ENCODE data around the gene TNIP2. TPM values are rescaled to one million over a fixed set of nuclear protein-coding genes. Genes with fewer than 3 reads are reported as not detected.

TNIP2 gene
- total RNA-seq, 2 experiments from 2014 or later, result 42.3 to 44.3 TPM

DNA sequence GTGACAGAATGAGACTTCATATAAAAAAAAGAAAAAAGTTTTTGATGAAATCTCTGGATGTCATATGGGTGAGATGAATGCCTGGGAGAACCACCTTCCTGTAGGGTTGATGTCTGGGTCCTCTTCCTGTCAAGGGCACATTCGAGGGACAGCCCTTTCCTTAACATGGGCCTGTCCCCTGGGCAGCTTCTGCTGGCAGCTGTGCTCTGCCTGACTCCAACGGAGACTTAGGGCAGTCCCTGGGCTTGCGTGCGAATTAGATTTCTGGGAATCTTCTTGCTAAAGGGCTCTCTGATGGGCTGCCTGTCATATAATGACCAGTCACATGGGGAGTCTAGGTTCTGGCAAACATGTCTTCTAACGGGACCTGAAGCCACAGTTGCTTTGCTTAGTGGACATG, 40.7 kb downstream of the TNIP2 start:
- Mint-ChIP-seq H3K36me3 (ENCODE audit: low read depth) (peaks cover 40% of the 10 kb centered on the region), H3K27ac (peak overlapping the region; percentile 27), H3K4me1 (ENCODE audit: low read depth) (peaks cover 23% of the 10 kb centered on the region), H3K4me3 (no peak overlapping the region), H3K27me3 (ENCODE audit: low read depth) (no peaks in the 10 kb centered on the region), H3K9me3 (ENCODE audit: insufficient read depth) (no peaks in the 10 kb centered on the region)
- DNase-seq (no peak), ATAC-seq (no peak)
- ChIA-PET CTCF (no interaction called here), POLR2A (no interaction called here)

DNA sequence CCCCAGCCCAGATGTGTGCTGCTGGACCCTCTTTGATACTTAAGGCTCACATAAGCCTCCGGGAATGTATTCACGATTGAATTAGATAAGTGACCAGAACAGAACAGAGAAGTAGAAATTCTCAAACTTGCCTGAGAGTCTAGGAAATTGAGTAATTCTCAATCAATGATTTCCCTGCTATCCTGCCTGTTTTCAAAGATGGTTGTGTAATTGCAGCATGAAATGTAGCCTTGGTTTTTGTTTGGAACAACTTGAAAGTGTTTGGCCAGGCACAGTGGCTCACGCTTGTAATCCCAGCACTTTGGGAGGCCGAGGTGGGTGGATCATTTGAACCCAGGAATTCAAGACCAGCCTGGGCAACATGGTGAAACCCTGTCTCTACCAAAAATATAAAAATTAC, 41.2 kb downstream of the TNIP2 start:
- H3K4me1 Mint-ChIP-seq (ENCODE audit: low read depth), result peaks cover 23% of the 10 kb centered on the region
- peak overlapping the region; percentile 81 for H3K27ac Mint-ChIP-seq
- H3K36me3 Mint-ChIP-seq (ENCODE audit: low read depth), result peaks cover 38% of the 10 kb centered on the region
- ATAC-seq (no peak), DNase-seq (no peak)
- no peak overlapping the region for H3K4me3 Mint-ChIP-seq
- no peaks in the 10 kb centered on the region for H3K27me3 Mint-ChIP-seq (ENCODE audit: low read depth)
- ChIA-PET POLR2A (no interaction called here), CTCF (no interaction called here)
- no peaks in the 10 kb centered on the region for H3K9me3 Mint-ChIP-seq (ENCODE audit: insufficient read depth)

DNA sequence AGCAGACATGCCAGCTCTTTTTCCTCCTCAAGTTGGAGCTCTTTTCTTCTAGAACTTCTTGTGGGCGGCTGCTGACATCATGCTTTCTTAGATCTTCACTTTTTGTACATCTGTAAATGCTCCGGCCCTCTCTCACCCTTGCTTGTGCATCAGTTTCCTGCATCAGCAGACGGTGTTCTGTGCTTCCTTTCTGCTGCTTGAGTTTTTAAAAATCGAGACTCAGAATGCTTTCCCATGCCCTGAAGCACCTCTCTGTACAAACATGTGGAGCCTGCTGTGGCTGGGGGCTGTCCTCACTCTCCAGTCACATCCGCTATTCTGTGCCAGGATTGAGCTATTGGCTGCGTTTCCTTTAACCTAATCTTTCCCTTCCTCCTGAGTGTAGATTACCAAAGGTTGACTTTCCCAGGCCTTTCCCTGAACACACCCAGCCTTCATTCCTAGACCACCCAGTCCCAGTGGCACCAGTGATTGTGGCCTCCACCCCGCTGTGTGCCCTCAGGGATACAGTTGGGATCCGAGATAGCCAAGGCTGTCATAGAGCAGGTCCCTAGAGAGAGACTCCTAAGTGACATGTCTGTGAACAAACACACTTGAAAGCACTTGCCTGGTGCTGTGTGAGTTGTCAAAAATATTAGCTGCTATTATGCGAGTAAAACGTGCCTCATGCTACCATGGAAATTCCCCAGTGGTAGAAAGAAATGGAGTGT, 41.9 kb downstream of the TNIP2 start:
- peak; percentile 79 for ATAC-seq
- ChIA-PET POLR2A (no interaction called here), CTCF (interaction anchor here (0.9 to 1.0 kb wide), 5 partner anchors 9 to 245 kb away, joined by 3 to 4 read pairs (median 3); partner anchors contain the start of gene RNF4)
- H3K27ac Mint-ChIP-seq, result peak overlapping the region; percentile 81
- peaks cover 23% of the 10 kb centered on the region for H3K4me1 Mint-ChIP-seq (ENCODE audit: low read depth)
- H3K4me3 Mint-ChIP-seq, result no peak overlapping the region
- peak; percentile 63 for DNase-seq
- H3K36me3 Mint-ChIP-seq (ENCODE audit: low read depth), result peaks cover 34% of the 10 kb centered on the region
- H3K9me3 Mint-ChIP-seq (ENCODE audit: insufficient read depth), result no peaks in the 10 kb centered on the region
- no peaks in the 10 kb centered on the region for H3K27me3 Mint-ChIP-seq (ENCODE audit: low read depth)

- Mint-ChIP-seq H3K9me3 (ENCODE audit: insufficient read depth) (no peaks in the 10 kb centered on the region), H3K36me3 (ENCODE audit: low read depth) (peaks cover 31% of the 10 kb centered on the region)
Observed at GRCh38 chr4:2713337-2713736, 42.8 kb downstream of the TNIP2 start.

GRCh38 chr4:2712261-2712842, 43.8 kb downstream of the TNIP2 start:
- DNase-seq (no peak), ATAC-seq (no peak)
- H3K4me3 Mint-ChIP-seq, result no peak overlapping the region
- H3K27ac Mint-ChIP-seq, result no peak overlapping the region
- peaks cover 23% of the 10 kb centered on the region for H3K4me1 Mint-ChIP-seq (ENCODE audit: low read depth)
- H3K27me3 Mint-ChIP-seq (ENCODE audit: low read depth), result no peaks in the 10 kb centered on the region
- peaks cover 29% of the 10 kb centered on the region for H3K36me3 Mint-ChIP-seq (ENCODE audit: low read depth)
- ChIA-PET POLR2A (no interaction called here), CTCF (no interaction called here)
- H3K9me3 Mint-ChIP-seq (ENCODE audit: insufficient read depth), result no peaks in the 10 kb centered on the region

More at GRCh38 chr4:2713337-2713736, 42.8 kb downstream of the TNIP2 start:
- CTCF ChIA-PET, result interaction anchor here (0.9 to 1.0 kb wide), 5 partner anchors 8 to 245 kb away, joined by 3 to 4 read pairs (median 3); partner anchors contain the start of gene RNF4
- no peaks in the 10 kb centered on the region for H3K27me3 Mint-ChIP-seq (ENCODE audit: low read depth)
- no peak for ATAC-seq
- no peak overlapping the region for H3K4me3 Mint-ChIP-seq
- POLR2A ChIA-PET, result no interaction called here
- no peak for DNase-seq
- peak overlapping the region; percentile 81 for H3K27ac Mint-ChIP-seq
- peaks cover 23% of the 10 kb centered on the region for H3K4me1 Mint-ChIP-seq (ENCODE audit: low read depth)

- Mint-ChIP-seq H3K36me3 (ENCODE audit: low read depth) (peaks cover 41% of the 10 kb centered on the region), H3K4me1 (ENCODE audit: low read depth) (no peaks in the 10 kb centered on the region), H3K27ac (no peak overlapping the region), H3K9me3 (ENCODE audit: insufficient read depth) (no peaks in the 10 kb centered on the region), H3K4me3 (no peak overlapping the region), H3K27me3 (ENCODE audit: low read depth) (no peaks in the 10 kb centered on the region)
- ChIA-PET POLR2A (no interaction called here), CTCF (no interaction called here)
- no peak for ATAC-seq
- DNase-seq, result no peak
Observed at GRCh38 chr4:2702770-2703169, 53.4 kb downstream of the TNIP2 start.

DNA sequence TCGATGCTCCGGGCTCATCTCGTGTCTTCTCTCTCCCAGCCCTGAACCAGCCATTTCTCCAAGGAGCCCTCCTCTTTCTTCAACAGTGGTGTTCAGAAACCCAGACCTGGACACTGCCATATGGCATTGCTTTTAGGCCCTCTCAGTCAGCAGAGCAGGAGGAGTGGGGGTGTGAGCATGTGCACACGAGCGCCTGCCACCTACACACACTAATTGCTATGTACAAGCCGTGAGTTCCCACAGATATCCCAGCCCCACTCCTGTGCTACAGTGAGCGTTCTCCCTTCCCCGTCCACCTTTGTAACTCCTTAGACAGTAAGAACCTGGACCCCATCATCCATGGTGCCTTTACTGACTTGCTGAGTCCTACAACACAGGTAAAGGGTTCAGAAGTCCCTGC, 53.8 kb downstream of the TNIP2 start:
- no peaks in the 10 kb centered on the region for H3K27me3 Mint-ChIP-seq (ENCODE audit: low read depth)
- H3K36me3 Mint-ChIP-seq (ENCODE audit: low read depth), result peaks cover 43% of the 10 kb centered on the region
- ATAC-seq (no peak), DNase-seq (no peak)
- H3K4me3 Mint-ChIP-seq, result no peak overlapping the region
- ChIA-PET CTCF (no interaction called here), POLR2A (no interaction called here)
- no peaks in the 10 kb centered on the region for H3K9me3 Mint-ChIP-seq (ENCODE audit: insufficient read depth)
- no peak overlapping the region for H3K27ac Mint-ChIP-seq
- H3K4me1 Mint-ChIP-seq (ENCODE audit: low read depth), result no peaks in the 10 kb centered on the region

GRCh38 chr4:2700031-2700430, 56.1 kb downstream of the TNIP2 start:
- Mint-ChIP-seq H3K36me3 (ENCODE audit: low read depth) (peaks cover 52% of the 10 kb centered on the region), H3K9me3 (ENCODE audit: insufficient read depth) (no peaks in the 10 kb centered on the region), H3K4me3 (no peak overlapping the region), H3K27me3 (ENCODE audit: low read depth) (no peaks in the 10 kb centered on the region), H3K27ac (no peak overlapping the region), H3K4me1 (ENCODE audit: low read depth) (no peaks in the 10 kb centered on the region)
- ATAC-seq, result no peak
- DNase-seq, result no peak
- POLR2A ChIA-PET, result no interaction called here
- CTCF ChIA-PET, result interaction anchor here (1.2 kb wide), 1 partner anchor 14 kb away, joined by 3 read pairs; no protein-coding TSS in a partner anchor

DNA sequence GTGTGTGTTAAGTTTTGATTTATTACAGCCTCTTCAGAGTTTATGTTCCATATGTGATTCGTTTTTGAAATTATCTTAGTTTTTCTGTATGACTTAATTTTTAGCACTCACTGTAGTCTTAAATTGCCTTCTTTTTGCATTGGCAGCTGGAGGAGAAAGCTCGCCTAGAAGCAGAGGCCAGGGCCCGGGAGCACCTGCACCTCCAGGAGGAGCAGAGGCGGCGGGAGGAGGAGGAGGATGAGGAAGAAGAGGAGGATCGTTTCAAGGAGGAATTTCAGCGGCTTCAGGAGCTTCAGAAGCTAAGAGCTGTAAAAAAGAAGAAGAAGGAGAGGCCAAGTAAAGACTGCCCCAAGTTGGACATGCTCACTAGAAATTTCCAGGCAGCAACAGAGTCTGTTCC, 56.6 kb downstream of the TNIP2 start:
- ChIA-PET POLR2A (no interaction called here), CTCF (no interaction called here)
- H3K4me3 Mint-ChIP-seq, result no peak overlapping the region
- H3K4me1 Mint-ChIP-seq (ENCODE audit: low read depth), result no peaks in the 10 kb centered on the region
- H3K36me3 Mint-ChIP-seq (ENCODE audit: low read depth), result peaks cover 56% of the 10 kb centered on the region
- no peak overlapping the region for H3K27ac Mint-ChIP-seq
- no peaks in the 10 kb centered on the region for H3K9me3 Mint-ChIP-seq (ENCODE audit: insufficient read depth)
- ATAC-seq, result no peak
- no peaks in the 10 kb centered on the region for H3K27me3 Mint-ChIP-seq (ENCODE audit: low read depth)
- DNase-seq, result no peak

DNA sequence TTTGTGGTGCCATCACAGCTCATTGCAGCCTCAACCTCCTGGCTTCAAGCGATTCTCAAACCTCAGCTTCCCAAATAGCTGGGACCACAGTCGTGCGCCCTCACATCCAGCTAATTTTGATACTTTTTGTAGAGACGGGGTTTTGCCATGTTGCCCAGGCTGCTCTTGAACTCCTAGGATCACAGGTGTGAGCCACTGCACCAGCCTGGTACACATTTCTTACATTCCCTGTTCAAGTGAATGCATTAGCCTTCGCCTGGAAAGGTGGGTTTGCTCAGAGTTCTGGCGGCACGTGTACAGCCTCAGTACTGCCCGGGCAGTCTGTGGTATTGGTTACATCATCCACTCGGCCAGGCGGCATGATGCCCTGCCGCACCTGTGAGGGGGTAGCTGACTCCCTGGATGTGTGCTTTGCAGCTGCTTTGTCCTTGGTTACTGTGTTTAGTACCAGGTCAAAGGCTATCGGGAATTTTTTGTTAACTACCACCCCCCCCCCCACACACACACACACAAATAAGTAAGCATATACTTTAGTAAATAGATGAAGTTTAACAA, 57.1 kb downstream of the TNIP2 start:
- Mint-ChIP-seq H3K27me3 (ENCODE audit: low read depth) (no peaks in the 10 kb centered on the region), H3K4me3 (no peak overlapping the region), H3K27ac (no peak overlapping the region), H3K36me3 (ENCODE audit: low read depth) (peaks cover 56% of the 10 kb centered on the region), H3K4me1 (ENCODE audit: low read depth) (no peaks in the 10 kb centered on the region), H3K9me3 (ENCODE audit: insufficient read depth) (no peaks in the 10 kb centered on the region)
- ATAC-seq (no peak), DNase-seq (no peak)
- ChIA-PET POLR2A (no interaction called here), CTCF (no interaction called here)

DNA sequence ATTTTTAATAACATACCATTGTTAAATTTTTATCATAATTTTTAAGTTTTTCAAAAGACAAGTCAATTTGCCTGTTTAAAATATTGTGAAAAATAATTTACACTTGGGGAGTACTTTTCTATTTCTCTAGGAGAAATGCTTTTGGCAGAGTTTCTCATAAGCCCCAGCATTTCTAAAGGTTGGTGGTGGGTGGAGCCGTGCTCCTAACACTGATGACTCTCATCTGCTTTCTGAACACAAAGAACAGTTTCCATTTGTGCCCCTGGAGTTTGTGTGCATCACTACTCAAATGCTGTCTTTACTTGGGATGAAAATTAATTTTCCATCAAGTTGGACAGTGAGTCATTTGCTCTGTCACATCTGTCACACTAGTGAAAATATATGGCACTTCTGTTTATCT, 57.6 kb downstream of the TNIP2 start:
- DNase-seq (no peak), ATAC-seq (no peak)
- Mint-ChIP-seq H3K36me3 (ENCODE audit: low read depth) (peaks cover 61% of the 10 kb centered on the region), H3K9me3 (ENCODE audit: insufficient read depth) (no peaks in the 10 kb centered on the region), H3K27ac (no peak overlapping the region), H3K4me3 (no peak overlapping the region), H3K27me3 (ENCODE audit: low read depth) (no peaks in the 10 kb centered on the region), H3K4me1 (ENCODE audit: low read depth) (no peaks in the 10 kb centered on the region)
- POLR2A ChIA-PET, result no interaction called here
- CTCF ChIA-PET, result no interaction called here

GRCh38 chr4:2697995-2698414, 58.1 kb downstream of the TNIP2 start:
- ChIA-PET POLR2A (no interaction called here), CTCF (no interaction called here)
- ATAC-seq (no peak), DNase-seq (no peak)
- Mint-ChIP-seq H3K27ac (no peak overlapping the region), H3K36me3 (ENCODE audit: low read depth) (peaks cover 62% of the 10 kb centered on the region), H3K4me1 (ENCODE audit: low read depth) (no peaks in the 10 kb centered on the region), H3K4me3 (no peak overlapping the region), H3K9me3 (ENCODE audit: insufficient read depth) (no peaks in the 10 kb centered on the region), H3K27me3 (ENCODE audit: low read depth) (no peaks in the 10 kb centered on the region)
